ENCODE measurements around the gene RREB1.
"Not testable (repeated sequence)": the region's sequence is repeated elsewhere in the genome, so short reads cannot be mapped to it uniquely, and the experiment has no call there.

RREB1 gene

GRCh38 chr6:7261032-7261841 lies 153.5 kb downstream of the RREB1 start:
- no peak for DNase-seq (ENCODE audit: low read depth in 2 of 2, low spot score in 1 of 2)

- DNase-seq (ENCODE audit: low read depth in 2 of 2, low spot score in 1 of 2) = no peak
Observed at GRCh38 chr6:7261852-7262461, 154.2 kb downstream of the RREB1 start.

GRCh38 chr6:7262746-7263518 lies 155.2 kb downstream of the RREB1 start:
- DNase-seq (ENCODE audit: low read depth in 2 of 2, low spot score in 1 of 2) = no peak

- not testable (repeated sequence) for DNase-seq (ENCODE audit: low read depth in 2 of 2, low spot score in 1 of 2)
Observed at GRCh38 chr6:7263519-7263805, 155.7 kb downstream of the RREB1 start.

DNA sequence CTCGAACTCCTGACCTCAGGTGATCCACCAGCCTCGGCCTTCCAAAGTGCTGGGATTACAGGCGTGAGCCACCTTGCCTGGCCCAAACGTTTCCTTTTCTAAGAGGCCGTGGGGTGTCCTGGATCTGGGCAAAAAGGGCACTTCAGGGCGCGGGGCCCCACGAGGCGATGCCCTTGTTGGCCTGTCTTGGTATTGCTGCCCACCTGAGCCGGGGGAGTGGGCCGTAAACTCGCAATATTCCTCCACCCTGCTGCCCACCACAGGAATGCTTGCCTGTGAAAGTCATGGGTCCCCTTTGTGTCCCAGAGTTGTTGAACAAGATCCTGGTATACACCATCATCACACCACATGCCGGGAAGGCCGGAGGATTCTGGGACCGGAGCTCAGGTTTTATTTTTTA lies 156.3 kb downstream of the RREB1 start:
- DNase-seq (ENCODE audit: low read depth in 2 of 2, low spot score in 1 of 2) = no peak

DNA sequence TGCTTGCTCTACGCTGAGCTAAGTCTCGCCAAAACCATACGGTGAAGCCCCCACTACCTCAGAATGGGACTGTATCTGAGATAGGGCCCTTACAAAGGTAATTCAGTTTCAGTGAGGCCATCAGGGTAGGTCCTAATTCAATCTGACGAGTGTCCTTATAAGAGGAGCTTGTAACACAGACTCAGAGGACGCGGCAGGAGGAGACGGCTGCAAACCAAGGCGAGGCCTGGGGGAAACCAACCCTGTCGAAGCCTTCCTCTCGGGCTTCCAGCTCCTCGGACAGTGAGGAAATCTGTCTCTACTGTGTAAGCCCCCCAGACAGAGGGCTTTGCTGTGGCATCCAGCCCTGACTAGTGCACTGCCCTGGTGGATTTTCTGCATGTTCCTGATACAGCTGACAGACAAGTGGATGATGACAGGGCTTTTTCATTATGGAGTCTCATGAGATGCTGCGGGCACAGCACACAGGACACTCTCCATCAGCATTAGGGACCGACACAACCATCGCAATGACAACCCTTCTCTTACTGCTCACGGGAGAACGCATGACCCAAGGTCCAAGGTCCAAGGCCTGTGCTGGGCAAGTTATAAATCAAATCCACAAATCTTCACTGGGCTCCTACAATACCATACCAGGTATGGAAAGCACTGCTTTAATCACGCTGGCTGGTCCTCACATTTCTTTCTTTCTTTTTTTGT lies 157.1 kb downstream of the RREB1 start:
- DNase-seq (ENCODE audit: low read depth in 2 of 2, low spot score in 1 of 2) = no peak

- not testable (repeated sequence) for DNase-seq (ENCODE audit: low read depth in 2 of 2, low spot score in 1 of 2)
Observed at GRCh38 chr6:7265385-7265726, 157.6 kb downstream of the RREB1 start.

GRCh38 chr6:7267071-7267465 lies 159.3 kb downstream of the RREB1 start:
- DNase-seq (ENCODE audit: low read depth in 2 of 2, low spot score in 1 of 2) = no peak

GRCh38 chr6:7267466-7268091 lies 159.8 kb downstream of the RREB1 start:
- DNase-seq (ENCODE audit: low read depth in 2 of 2, low spot score in 1 of 2) = no peak

DNA sequence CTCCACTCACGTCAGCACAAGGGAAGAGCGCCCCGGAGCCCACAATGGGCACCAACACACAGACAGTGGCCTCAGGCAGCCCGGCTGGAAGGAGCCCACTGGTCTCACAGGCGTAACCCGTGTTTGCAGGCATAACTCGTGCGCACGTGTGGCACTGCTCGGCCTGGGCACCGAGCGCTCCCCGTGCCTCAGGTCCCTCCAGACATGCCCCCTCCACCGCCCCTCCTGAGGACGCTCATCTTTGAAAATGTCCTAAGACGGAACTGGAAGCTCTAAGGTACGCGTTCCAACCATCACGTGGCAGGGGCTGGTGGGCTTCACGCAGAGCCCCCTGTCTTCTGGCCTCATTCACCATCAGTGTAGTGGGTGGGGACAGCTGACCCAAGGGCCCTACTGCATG lies 160.6 kb downstream of the RREB1 start:
- DNase-seq (ENCODE audit: low read depth in 2 of 2, low spot score in 1 of 2) = no peak

DNA sequence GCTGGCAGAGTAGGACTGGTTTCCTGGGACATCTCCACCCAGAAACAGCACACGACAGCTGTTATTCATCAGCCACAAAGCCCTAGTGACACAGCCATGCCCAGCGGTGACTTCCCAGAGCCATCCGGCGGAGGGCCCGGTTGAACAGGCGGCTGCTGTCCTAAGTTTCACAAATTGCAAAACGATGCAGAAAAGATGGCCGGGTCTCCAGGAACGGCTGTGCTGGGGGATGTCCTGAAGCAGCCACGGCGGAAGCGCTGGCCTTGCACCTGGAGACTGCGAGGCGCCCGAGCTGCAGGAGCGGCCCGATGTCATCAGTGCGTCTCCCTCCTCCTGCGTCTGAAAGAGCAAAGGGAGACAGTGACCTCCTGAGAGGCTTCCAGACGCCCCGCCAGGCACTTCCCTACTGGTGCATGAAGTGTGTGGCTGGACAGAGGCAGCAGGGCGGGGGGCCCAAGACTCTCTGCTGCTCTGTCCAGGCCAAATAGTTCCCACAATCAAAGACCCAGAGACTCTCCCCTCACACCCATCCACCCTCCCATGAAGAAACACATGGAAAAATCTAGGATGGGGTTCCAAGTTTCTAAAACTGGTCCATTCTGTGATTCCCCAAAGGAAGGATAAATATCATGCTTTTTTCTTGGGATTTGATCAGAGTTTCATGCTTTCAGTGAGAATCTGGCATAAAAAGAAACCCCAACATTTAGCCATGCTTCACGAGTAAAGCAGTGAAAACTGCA lies 161.2 kb downstream of the RREB1 start:
- DNase-seq (ENCODE audit: low read depth in 2 of 2, low spot score in 1 of 2) = no peak

- DNase-seq (ENCODE audit: low read depth in 2 of 2, low spot score in 1 of 2) = no peak
Observed at GRCh38 chr6:7269816-7270215, 162.1 kb downstream of the RREB1 start.

GRCh38 chr6:7270320-7271204 lies 162.8 kb downstream of the RREB1 start:
- no peak for DNase-seq (ENCODE audit: low read depth in 2 of 2, low spot score in 1 of 2)

DNA sequence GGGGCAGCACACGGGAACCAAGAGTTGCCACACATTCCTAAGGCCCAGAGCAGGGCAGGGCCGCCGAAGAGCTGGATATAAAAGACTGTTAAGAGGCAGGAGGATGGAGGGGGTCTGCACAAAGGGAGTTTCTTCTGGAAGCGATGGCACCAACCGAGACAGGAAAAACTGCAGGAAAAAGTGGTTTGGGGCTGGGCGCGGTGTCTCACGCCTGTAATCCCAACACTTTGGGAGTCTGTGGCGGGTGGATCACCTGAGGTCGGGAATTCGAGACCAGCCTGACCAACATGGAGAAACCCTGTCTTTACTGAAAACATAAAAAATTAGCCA lies 163.4 kb downstream of the RREB1 start:
- DNase-seq (ENCODE audit: low read depth in 2 of 2, low spot score in 1 of 2) = no peak

GRCh38 chr6:7273709-7274108 lies 165.9 kb downstream of the RREB1 start:
- no peak for DNase-seq (ENCODE audit: low read depth in 2 of 2, low spot score in 1 of 2)

GRCh38 chr6:7274525-7274924 lies 166.8 kb downstream of the RREB1 start:
- DNase-seq (ENCODE audit: low read depth in 2 of 2, low spot score in 1 of 2) = not testable (repeated sequence)

- DNase-seq (ENCODE audit: low read depth in 2 of 2, low spot score in 1 of 2) = no peak
Observed at GRCh38 chr6:7276199-7276524, 168.4 kb downstream of the RREB1 start.

DNA sequence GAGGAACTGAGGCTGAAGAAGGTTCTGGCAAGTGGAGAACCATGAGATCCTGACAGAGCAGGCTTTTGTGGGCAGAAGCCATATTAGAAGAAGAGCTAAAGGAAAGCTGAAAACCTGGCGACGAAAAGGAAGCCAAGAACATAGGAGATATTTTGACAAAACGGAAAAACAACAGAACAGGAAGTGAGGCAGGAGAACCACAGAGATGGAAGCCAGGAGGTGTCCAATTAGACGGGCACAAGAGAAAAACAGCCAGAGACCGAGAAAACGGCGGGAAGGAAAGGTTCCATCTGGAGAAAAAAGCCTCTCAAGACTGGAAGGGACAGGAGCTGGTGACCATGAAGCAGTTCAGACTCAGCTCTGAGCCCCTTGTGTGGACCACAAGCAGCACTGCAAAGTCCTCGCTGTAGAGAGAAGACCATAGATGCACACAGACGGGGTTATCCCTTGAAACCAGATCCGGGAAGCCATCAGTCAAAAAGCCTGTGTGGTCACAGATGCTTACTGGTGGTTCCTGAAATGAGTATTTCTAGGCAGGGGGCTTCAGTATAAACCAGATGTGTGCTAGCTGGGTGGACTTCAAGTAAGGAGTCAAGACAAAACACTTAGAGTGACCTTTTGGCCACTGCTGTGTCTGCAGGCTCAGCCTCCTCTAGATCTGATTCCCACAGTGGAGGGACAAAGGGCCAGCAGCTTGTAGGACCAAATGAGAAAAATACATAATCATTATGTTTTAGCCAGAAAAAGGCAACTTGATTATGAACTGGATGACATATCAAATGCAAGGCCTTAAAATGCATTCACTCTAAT lies 174.5 kb downstream of the RREB1 start:
- DNase-seq (ENCODE audit: low read depth in 2 of 2, low spot score in 1 of 2) = no peak

DNA sequence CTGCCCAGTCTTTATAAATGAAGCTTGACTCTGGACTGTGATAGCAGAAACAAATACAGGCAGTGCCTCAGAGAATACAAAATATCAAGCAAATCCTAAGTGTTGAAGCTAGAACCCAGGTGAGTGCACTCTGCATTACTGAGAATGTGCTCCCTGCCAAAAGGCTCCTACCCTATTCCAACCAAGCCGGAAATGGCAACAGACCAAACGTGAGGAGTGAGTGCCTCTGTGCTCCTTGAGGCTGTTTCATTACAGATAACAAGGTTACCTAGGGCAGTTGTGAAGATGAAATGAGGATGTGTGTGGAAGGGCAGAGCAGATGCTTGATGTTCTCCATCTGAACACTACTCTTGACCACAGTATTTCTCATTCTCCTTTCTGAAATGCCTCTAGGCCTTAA lies 175.9 kb downstream of the RREB1 start:
- no peak for DNase-seq (ENCODE audit: low read depth in 2 of 2, low spot score in 1 of 2)
